Natural killer cell (primary cell): Measurements from ENCODE around the gene SLC6A1. TPM values are rescaled to one million over a fixed set of nuclear protein-coding genes. Genes with fewer than 3 reads are reported as not detected.

Source experiments
- ATAC-seq, 3 donors: fragments of 150-1000 bp in 2 of 3; fragments of 200-7000 bp in 1 of 3; cut with Tn5 transposase; 1 replicate in 1 of 3; 2 replicates in 2 of 3; pipeline ENCODE4 v1.10.0; 2021; ENCODE audit warnings: mild to moderate bottlenecking in 2 of 3, moderate library complexity in 2 of 3
- DNase-seq, 2 donors: peaks; one replicate each; pipeline versions ENCODE4 v3.0.0 to v3.0.0-alpha.2; 2013 to 2021; ENCODE audit warnings: mixed read lengths in 1 of 2
- H3K27ac ChIP-seq: one replicate; pipeline ENCODE4 v1.5.1; 2013; ENCODE audit warnings: mild to moderate bottlenecking, low read length
- H3K27me3 ChIP-seq: one replicate; pipeline ENCODE4 v1.6.1; 2013; ENCODE audit warnings: low read length; ENCODE audit not compliant: control insufficient read depth, insufficient read depth
- H3K36me3 ChIP-seq: one replicate; pipeline ENCODE4 v1.6.1; 2013; ENCODE audit warnings: low read length; ENCODE audit not compliant: control insufficient read depth, insufficient read depth
- H3K4me1 ChIP-seq: one replicate; pipeline ENCODE4 v1.6.1; 2013; ENCODE audit warnings: low read length; ENCODE audit not compliant: control insufficient read depth, insufficient read depth
- H3K4me3 ChIP-seq: one replicate; pipeline ENCODE4 v1.5.1; 2013; ENCODE audit warnings: low read length
- H3K9me3 ChIP-seq: one replicate; pipeline ENCODE4 v1.6.1; 2013; ENCODE audit warnings: low read length; ENCODE audit not compliant: control insufficient read depth, insufficient read depth
- H3K27ac Mint-ChIP-seq, 2 donors: one replicate each; pipeline ENCODE4 v1.8.0; 2022; ENCODE audit warnings: mild to moderate bottlenecking in 2 of 2, mixed read lengths in 2 of 2, moderate library complexity in 1 of 2
- H3K27me3 Mint-ChIP-seq, 2 donors: one replicate each; pipeline ENCODE4 v1.8.0; 2022; ENCODE audit warnings: low read depth in 2 of 2, mixed read lengths in 2 of 2
- H3K36me3 Mint-ChIP-seq: one replicate; pipeline ENCODE4 v1.8.0; 2022; ENCODE audit warnings: mixed read lengths
- H3K4me1 Mint-ChIP-seq, 2 donors: one replicate each; pipeline ENCODE4 v1.8.0; 2022; ENCODE audit warnings: mixed read lengths in 2 of 2
- H3K4me3 Mint-ChIP-seq: one replicate; pipeline ENCODE4 v1.8.0; 2022; ENCODE audit warnings: mild to moderate bottlenecking, moderate library complexity, mixed read lengths
- H3K9me3 Mint-ChIP-seq, 2 donors: one replicate each; pipeline ENCODE4 v1.8.0; 2022; ENCODE audit warnings: mixed read lengths in 2 of 2
- WGBS: methylation state at CpG from one replicate; pipeline ENCODE4 v1.1.7; 2013; ENCODE audit warnings: missing lambda C conversion rate; ENCODE audit not compliant: insufficient coverage; 5-methylcytosine and 5-hydroxymethylcytosine counted together
- intact Hi-C: fragments of 100-400 bp; cut with micrococcal nuclease; formaldehyde crosslinking; loops from one replicate; pipeline ENCODE4 v1.14.2; 2022
- total RNA-seq, 4 donors: library from RNA; stranded (reverse); fragments of 120-200 nt in 1 of 4; gene quantifications; one replicate each; pipeline versions ENCODE4 v1.2.3 to v1.2.4, GENCODE V29; 2013 to 2022
- TF ChIP-seq, protein P1 (sequence below): fragments of 200-600 bp; IDR thresholded peaks from one replicate; pipeline ENCODE4 v1.8.0; 2022; ENCODE audit warnings: antibody characterized with exemption

The SLC6A1 gene
- total RNA-seq, 3 donors from 2014 or later (not counting 1 experiment from before 2014, with no cell fraction given): not detected

GRCh38 chr3:11088066-11088465 lies 95.5 kb downstream of the SLC6A1 start:
- WGBS: 87% methylated on average over 4 of the region's 4 CpGs
- Histone ChIP-seq H3K27me3 (no peaks in the 10 kb centered on the region), H3K4me1 (no peaks in the 10 kb centered on the region), H3K27ac (no peak overlapping the region), H3K9me3 (no peaks in the 10 kb centered on the region), H3K36me3 (no peaks in the 10 kb centered on the region), H3K4me3 (no peak overlapping the region)
- intact Hi-C loops: no loop called here
- H3K4me1 Mint-ChIP-seq: no peaks in the 10 kb centered on the region
- ATAC-seq (no peak), DNase-seq (no peak)
- TF ChIP-seq, protein P1, sequence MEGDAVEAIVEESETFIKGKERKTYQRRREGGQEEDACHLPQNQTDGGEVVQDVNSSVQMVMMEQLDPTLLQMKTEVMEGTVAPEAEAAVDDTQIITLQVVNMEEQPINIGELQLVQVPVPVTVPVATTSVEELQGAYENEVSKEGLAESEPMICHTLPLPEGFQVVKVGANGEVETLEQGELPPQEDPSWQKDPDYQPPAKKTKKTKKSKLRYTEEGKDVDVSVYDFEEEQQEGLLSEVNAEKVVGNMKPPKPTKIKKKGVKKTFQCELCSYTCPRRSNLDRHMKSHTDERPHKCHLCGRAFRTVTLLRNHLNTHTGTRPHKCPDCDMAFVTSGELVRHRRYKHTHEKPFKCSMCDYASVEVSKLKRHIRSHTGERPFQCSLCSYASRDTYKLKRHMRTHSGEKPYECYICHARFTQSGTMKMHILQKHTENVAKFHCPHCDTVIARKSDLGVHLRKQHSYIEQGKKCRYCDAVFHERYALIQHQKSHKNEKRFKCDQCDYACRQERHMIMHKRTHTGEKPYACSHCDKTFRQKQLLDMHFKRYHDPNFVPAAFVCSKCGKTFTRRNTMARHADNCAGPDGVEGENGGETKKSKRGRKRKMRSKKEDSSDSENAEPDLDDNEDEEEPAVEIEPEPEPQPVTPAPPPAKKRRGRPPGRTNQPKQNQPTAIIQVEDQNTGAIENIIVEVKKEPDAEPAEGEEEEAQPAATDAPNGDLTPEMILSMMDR: no peak
- H3K4me3 Mint-ChIP-seq: no peak overlapping the region
- no peaks in the 10 kb centered on the region for H3K9me3 Mint-ChIP-seq
- H3K27ac Mint-ChIP-seq: no peak overlapping the region
- H3K27me3 Mint-ChIP-seq: peaks cover 0 to 3% of the 10 kb centered on the region in 2 donors
- H3K36me3 Mint-ChIP-seq: no peaks in the 10 kb centered on the region

DNA sequence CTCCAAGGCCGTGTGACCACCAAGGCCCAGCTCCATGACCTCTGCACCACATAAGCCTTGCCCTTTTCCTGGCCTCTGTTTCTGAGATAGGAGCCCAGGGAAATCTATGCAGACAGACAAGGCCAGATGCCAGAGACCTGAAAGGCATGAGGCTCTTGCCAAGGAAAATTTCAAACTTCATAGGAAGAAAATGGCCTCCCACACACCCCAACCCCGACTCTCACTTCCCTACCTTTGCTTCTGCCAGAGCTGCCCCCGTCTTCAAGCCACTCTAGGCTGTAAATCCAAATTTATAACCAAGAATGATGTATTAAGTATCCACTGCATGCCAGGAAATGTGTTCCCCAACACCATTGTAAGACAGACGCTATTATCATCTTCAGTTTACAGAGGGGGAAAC lies 96.3 kb downstream of the SLC6A1 start:
- Mint-ChIP-seq H3K9me3 (no peaks in the 10 kb centered on the region), H3K27ac (no peak overlapping the region), H3K4me1 (no peaks in the 10 kb centered on the region), H3K4me3 (no peak overlapping the region), H3K27me3 (peaks cover 0 to 3% of the 10 kb centered on the region in 2 donors), H3K36me3 (no peaks in the 10 kb centered on the region)
- Histone ChIP-seq H3K4me3 (no peak overlapping the region), H3K27ac (no peak overlapping the region), H3K4me1 (no peaks in the 10 kb centered on the region), H3K9me3 (no peaks in the 10 kb centered on the region), H3K27me3 (no peaks in the 10 kb centered on the region), H3K36me3 (no peaks in the 10 kb centered on the region)
- intact Hi-C loops: no loop called here
- WGBS: 82% methylated on average over 4 of the region's 4 CpGs
- TF ChIP-seq, protein P1: no peak
- no peak for ATAC-seq
- no peak for DNase-seq

Other genes with a start within 250 kb of the SLC6A1 start
- not detected for gene SLC6A11, start 176.5 kb upstream of the SLC6A1 start, total RNA-seq
- gene HRH1, start 161.7 kb downstream of the SLC6A1 start, total RNA-seq: not detected